MV-4-11 (cell line): ENCODE data around the gene SCML2.
"Not testable (repeated sequence)": the region's sequence is repeated elsewhere in the genome, so short reads cannot be mapped to it uniquely, and the experiment has no call there.

ENCODE experiments used
- DNase-seq: peaks from one replicate; lab custom pipeline; 2025; lab: John Stamatoyannopoulos, UW

The SCML2 gene

GRCh38 chrX:18271309-18271708 is 83.2 kb downstream of the SCML2 start:
- no peak for DNase-seq

- no peak for DNase-seq
Measured at GRCh38 chrX:18255059-18255458, 99.4 kb downstream of the SCML2 start.

GRCh38 chrX:18252644-18253359 is 101.7 kb downstream of the SCML2 start:
- DNase-seq = no peak

- not testable (repeated sequence) for DNase-seq
Measured at GRCh38 chrX:18229646-18230045, 124.8 kb downstream of the SCML2 start.

DNA sequence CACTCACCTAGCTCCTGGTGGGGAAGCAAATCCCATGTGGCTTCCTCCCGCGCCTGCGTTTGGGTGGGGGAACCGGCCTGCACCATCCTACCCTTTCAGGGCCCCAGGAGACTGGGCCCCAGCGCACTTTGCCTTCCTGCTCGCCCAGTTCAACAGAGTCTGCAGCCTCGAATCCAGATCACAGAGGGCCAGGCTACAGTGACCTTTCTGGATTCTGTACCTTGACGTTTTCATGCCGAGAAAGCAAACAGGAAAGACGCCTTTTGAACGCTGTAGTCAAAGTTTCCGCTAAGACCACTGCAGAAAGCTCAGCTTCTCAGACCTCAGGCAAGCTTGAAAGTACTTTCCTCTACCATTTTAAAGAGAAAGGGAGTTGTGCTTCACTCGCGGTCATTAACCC is 126.4 kb downstream of the SCML2 start:
- no peak for DNase-seq

DNA sequence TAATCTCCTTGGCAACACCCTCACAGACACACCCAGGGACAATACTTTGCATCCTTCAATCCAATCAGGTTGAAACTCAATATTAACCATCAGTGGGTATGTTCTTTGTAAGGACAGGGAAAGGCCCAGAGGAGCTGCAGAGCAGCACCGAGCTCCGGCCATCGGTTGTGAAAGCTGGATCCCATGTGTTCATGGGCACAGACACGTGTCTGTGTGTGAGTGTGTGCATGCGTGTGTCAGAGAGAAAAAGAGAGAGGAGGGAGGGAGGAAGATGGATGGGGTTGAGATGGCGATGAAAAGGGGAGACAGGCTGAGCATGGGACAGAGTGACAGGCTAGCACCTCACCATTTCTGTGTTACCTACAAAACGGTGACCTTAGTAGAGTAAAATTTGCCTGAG is 127.0 kb downstream of the SCML2 start:
- no peak for DNase-seq

DNA sequence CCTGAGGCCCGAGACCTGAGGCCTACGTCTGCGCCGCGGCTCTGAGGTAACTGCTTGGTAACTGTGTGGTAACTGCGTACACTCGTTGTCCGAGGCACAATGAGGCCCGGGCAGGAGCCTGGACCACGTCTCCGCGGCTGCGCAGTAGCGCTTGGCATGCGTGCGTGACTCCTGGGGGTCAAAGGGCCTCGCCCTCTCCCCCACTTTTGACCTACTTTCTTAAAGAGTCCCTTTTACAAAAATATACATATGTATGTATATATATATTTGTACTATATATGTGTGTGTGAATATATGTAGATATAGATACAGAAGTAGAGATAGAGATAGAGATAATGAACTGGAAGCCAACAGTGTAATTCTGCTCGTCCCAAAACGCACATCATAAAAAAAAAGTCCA is 133.7 kb downstream of the SCML2 start, which contains the start of gene BEND2:
Gene BEND2 (minus strand): TSS at position 101 of the 400 bp plus-strand sequence. CDS start 136 bp downstream, outside the sequence.
- DNase-seq = no peak

GRCh38 chrX:18210470-18210869 is 144.0 kb downstream of the SCML2 start:
- DNase-seq = no peak

DNA sequence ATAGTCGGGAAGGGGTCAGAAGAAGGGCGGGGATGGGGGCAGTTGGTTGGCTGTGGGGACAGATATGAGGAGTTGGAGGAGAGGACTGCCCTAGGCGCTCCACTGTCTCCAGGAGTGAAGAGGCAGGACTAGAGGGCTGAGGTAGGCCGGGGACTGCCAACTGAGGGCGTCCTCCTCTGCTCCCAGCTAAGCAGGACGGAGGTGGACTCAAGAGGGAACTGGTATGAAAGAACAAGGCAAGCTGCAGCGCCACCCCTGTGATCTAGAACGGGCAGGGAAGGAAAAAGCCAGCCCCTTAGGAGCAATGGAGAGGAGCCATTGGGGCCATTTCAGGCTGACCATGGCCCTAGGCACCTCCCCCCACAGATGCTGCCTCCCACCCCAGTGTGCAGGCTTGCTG is 147.8 kb downstream of the SCML2 start:
- DNase-seq = no peak

DNA sequence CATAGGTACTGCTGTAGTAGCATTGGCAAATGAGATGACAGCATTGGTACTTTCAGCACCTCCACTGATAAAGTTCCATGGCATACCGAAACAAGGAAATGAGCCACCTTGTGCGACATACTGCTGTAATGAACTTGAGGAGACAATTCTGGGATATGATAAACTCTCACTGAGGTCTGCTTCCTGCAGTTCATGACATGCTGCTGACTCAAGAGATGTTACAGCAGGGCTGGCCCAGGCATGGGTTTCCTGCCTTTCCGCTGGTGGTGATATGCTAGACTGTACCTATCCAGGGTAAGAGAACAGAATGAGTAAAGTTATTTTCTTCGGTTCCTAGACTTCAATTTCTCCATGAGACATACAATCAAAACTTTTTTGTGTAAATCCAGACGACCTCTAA is 150.9 kb downstream of the SCML2 start:
- no peak for DNase-seq

- no peak for DNase-seq
Measured at GRCh38 chrX:18194688-18195087, 159.8 kb downstream of the SCML2 start.
